ENCODE results near the gene FHOD3.

Gene FHOD3

GRCh38 chr18:36492604-36493329, 195.3 kb downstream of the FHOD3 start:
- DNase-seq = no peak

DNA sequence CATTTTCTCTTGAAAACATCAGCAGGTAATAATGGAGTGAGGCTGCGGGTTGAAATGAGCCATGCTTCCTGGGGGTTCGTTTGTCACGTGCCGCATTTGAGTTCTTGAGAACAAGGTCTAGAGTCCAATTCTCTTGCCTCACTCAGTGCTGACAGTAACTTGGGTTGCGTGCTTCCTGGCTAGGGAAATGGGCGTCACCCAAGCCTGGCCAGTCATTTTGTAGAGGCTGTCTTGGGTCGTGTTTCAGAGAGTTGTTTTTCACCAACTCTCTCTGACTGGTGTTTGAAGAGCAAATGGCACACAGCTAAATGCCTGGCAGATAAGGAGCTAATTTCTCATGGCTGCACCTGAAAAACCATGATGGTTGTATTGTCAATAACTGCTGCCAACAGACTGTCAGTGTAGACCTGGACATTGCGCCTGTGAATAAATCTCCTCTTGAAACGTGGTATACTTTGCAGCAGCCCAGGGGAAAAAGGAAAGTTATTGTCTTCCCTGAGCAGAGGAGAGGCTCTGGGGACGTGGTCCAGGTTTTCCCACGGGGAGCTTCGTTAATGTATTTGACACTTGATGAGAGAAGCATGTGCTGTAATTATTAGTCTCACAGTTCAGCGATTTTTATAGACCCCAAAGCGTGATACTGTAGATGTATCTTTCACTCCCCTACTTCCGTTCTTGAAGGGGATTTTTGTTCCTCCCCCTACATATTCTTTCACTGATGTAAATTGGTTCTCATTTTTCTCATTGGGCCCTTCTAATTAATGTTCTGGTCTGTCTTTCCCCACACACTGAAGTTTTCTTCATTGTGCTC, 196.0 kb downstream of the FHOD3 start:
- DNase-seq = no peak

DNA sequence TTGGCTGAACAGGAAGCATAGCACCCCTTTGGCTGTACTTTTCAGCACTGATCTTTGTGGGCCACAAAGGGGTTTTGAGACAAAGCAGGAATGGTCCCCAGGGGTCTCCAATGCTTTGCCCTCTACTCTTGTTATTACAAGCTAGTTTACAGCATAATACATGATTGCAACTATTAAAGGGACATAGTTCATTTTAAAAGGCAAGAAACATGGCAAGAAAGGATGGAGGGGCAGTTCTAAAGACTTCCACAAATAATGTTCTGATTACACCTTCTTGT, 196.6 kb downstream of the FHOD3 start:
- DNase-seq = no peak

GRCh38 chr18:36496022-36496421, 198.5 kb downstream of the FHOD3 start:
- no peak for DNase-seq

- no peak for DNase-seq
These were observed 202.4 kb downstream of the FHOD3 start for GRCh38 chr18:36499938-36500337.

DNA sequence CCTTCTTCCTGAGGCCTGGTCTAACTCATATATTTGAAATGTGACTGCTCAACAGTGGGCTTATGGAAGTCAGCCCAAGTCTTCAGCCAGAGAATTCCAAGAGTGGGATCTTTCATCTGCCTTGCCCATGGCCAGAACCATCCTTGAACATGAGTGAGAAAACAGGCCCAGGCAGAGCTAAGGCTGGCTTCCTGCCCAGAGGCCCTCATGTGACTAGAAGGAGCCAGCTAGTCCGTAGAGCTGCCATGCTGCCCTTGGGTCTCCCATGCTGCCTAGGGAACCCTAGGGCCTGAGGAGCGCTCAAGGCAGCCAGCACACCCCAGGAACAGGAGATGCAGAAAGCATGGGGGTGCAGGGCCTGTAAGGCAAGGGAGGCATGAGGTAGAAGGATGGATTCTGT, 203.6 kb downstream of the FHOD3 start:
- DNase-seq = no peak

DNA sequence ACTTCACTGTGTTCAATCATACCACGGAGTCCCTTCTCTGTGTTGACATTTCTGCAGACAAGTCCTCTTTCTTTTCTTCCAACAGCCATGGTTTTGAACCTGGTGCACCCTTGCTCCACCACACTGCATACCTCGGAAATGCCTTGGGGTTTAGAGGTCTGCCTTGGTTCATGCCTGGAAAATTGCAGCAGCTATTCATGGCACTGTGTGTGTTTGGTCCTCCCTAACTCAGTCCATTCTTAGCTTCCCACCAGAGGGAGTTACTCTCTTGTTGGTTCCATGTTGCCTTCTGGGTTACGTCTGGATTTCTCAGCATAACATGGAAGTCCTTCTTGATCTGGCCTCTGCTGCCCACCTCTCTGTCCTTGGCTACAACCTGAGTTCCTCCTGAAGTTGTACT, 206.0 kb downstream of the FHOD3 start:
- DNase-seq = no peak

GRCh38 chr18:36504928-36505327, 207.4 kb downstream of the FHOD3 start:
- DNase-seq = no peak

DNA sequence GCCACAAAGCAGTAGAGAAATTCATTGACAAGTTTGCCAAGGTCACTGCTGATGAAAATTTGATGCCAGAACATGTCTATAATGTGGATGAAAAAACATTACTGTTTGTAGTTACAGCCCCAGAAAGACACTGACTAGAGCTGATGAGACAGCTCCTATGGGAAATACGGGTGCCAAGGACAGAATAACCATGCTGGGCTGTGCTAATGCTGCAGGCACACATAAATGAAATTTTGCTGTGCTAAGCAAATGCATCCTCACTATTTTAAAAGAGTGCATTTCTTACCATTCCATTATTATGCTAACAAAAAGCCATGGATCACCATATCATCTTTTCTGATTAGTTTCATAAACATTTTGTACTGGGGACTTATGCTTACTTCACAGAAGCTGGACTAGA, 208.2 kb downstream of the FHOD3 start:
- DNase-seq = no peak

GRCh38 chr18:36509646-36510197, 212.2 kb downstream of the FHOD3 start:
- no peak for DNase-seq

DNA sequence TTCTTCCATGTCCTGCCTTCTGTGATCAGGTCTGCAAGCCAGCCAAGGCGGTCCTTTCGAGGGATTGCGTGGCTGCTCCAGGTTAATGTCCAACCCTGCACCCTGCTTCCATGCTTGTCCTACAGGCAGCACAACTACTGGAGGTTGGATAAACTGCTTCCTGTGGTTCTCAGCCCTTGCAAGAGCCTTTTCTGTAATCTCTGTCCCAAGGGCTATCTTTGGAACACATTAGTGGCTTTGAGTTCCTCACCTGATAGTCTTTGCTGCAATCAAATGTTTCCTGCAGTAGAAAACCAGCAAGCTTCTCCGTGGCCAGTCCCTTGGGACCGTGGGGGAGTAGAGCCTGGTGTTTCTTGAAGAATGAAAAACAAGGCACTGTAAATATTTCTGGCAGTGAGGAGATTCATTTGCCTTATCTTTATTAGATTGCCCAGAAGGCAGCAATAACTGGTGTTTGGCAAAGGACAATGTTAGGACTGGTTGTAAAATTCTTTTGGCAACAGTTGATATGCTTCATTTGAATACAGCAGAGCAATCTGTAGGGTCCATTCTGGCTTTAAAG, 214.4 kb downstream of the FHOD3 start:
- peak; percentile 39 to 74 for DNase-seq

DNA sequence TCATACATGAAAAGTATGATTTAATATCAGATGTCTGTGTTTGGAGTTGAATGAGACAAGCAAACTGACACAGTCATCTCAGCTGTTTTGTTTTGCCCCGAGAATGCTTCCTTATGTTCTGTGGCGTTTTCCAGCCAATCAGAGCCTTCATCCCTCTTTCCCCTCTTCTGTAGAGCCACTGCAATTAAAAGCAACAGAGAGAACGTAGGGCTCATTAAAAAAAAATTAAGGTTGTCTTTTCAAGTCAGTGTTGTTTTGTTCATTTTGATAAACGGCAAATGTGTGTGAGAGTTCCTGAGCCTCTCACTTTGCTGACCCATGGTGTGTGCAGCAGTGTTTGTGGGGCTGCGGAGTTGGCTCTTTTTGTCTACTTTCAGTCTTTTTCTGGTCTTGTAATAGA, 216.0 kb downstream of the FHOD3 start:
- no peak for DNase-seq

- no peak for DNase-seq
These were observed 217.3 kb downstream of the FHOD3 start for GRCh38 chr18:36514778-36515177.

DNA sequence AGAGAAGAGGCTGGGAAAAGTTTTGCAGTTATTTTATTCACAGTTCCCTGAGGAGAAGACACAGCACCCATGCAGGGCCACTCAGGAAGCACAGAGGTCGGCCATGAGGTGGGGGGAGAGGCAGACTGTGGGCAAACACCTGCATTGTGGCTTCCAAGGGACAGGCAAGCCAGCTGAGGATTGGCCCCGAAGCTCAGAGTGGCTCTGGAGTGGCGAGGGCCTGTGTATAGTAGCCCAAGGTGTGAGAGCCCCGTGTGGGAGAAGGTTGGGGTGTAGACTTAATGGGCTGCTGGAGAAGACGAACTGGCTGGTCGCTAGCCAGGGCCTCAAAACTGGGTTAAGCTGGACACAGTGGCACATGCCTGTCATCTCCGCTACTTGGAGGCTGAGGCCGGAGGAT, 218.7 kb downstream of the FHOD3 start:
- no peak for DNase-seq

- DNase-seq = no peak
These were observed 219.2 kb downstream of the FHOD3 start for GRCh38 chr18:36516726-36517125.

DNA sequence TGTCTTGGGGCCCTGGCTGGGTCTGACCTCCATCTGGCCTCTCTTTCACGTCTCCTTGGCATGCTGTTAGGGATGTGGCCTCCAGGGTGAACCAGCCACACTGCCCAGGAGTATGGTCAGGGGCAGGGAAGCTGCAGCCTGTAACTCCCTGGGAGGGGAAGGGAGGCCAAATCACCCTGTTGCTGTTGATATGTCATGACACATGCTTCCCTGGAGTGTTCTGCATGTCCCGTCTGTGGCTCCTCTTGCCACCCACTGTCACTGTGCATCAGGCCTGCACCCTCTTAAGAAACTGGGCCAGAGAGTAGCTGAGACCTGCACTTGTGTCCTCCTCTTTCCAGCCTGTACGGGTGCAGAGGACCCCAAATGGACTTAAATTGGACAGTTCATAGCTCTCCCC, 221.3 kb downstream of the FHOD3 start:
- no peak for DNase-seq

DNA sequence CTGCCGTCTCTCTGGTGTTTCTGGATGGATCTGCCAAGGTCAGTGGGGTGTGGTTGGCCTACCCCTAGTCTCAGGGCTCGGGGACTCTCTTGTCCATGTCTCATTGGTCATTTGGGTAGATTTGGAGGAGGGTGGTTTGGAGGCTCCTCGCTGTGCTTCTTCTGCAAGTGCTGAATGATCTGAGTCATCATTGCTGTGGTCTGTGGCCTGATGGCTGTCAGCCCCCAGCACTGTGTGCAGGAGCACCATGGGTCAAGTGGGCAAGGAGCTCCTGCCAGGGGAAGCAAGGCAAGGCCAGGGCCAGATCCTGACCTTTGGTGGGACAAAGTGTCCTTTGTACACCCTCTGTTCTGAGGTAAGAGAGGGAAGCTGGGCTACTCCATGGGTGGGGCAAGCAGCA, 221.8 kb downstream of the FHOD3 start:
- no peak for DNase-seq

DNA sequence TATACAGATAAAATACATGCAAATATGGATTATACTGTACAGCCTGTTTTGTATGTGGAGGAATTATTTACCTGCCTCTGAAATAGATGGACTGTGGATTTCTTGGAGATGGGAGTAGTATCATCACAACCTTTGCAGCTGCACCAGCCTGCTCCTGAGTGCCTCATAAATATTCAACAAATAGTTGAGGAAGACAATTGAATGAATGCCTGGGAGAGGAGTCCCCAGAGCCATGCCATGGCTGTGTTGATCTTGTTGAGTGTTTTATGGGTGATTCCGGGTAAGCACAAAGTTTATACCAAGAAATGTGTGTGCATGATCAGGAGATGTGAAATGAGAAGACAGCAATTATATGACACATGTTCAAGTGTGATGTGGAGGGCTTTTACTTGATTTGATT, 225.0 kb downstream of the FHOD3 start:
- peak in 1 of 2 experiments; percentile 16 for DNase-seq

GRCh38 chr18:36525913-36526312, 228.4 kb downstream of the FHOD3 start:
- no peak for DNase-seq

GRCh38 chr18:36526611-36527010, 229.1 kb downstream of the FHOD3 start:
- no peak for DNase-seq

DNA sequence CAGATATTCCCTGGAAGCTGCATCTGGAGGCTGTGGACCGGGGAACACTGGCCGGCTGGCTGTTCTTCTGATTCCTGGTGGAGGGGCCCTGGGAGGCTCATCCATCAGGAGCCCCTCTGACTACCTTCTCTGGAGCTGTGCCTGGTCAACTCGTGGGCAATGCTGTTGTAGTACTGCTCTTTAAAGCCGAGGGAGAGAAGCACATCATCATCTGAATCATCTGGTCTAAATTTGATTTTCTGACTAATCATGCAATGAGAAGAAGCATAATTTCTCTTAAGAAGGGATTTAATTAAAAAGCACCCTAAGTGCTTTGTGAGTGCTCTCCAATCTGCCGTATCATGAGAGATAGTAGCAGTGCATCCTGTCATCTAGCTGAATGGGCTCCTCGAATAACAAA, 229.5 kb downstream of the FHOD3 start:
- DNase-seq = no peak

DNA sequence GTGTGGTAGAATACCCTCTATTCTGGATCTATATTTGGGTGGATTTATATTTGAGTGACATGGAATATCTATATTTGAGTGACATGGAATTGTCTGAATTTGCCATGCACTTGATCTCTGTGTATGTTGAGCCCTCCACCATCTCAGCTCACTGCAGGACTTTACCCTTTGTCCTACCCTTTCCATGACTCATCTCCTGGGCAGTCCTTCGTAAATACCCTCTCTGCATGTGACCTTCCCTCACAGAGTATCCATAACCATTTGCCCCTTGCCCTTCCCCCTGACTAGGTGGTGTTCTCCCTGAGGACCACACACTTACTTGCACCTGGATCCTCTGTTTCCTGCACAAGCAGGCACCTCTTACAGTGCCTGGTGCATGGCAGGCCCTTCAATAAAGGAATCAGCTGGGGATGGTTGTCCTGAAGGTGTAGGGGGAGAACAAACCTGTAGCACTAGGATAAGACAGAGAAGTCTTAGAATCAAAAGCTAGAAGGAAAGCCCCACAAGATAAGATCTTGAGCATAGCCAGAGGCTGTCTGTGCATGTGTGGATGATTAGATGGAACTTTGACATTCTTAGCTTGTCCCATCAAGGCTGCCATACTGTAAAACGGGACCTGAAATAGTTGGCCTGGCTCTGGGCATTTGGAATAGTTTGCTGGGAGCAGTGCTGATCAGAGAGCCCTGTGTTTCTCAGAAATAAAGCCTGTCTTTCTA, 230.4 kb downstream of the FHOD3 start:
- no peak for DNase-seq

DNA sequence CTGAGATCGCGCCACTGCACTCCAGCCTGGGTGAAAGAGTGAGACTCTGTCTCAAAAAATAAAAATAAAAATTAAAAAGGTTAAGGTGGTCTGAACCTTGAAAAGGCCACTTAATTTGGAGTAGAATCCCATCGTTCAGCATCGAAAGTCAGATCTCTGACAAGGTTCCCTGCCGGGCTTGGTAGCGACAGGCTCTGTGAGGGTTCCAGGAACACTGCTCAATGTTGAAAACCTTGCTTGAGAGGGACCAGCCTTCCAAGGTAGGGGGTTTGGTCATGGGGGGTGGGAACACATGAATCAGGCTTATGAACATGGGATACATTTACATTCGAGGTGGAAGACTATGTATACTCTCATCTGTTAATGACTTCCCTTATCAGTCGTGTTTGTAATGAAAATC, 232.2 kb downstream of the FHOD3 start:
- DNase-seq = no peak

All from NCI-H526 (cell line).